Occipital lobe (tissue), 2 donors: ENCODE measurements around the gene HDAC4. TPM values are rescaled to one million over a fixed set of nuclear protein-coding genes. Genes with fewer than 3 reads are reported as not detected.

Source experiments
- DNase-seq: peaks from one replicate; lab custom pipeline; 2025; lab: John Stamatoyannopoulos, UW
- total RNA-seq: library from RNA; depleted of rRNA; stranded (reverse); fragments of >200 nt; gene quantifications from one replicate; pipeline ENCODE4 v1.2.3, GENCODE V29; 2014

The HDAC4 gene
- total RNA-seq, 1 donor from 2014 or later = 30.9 TPM

DNA sequence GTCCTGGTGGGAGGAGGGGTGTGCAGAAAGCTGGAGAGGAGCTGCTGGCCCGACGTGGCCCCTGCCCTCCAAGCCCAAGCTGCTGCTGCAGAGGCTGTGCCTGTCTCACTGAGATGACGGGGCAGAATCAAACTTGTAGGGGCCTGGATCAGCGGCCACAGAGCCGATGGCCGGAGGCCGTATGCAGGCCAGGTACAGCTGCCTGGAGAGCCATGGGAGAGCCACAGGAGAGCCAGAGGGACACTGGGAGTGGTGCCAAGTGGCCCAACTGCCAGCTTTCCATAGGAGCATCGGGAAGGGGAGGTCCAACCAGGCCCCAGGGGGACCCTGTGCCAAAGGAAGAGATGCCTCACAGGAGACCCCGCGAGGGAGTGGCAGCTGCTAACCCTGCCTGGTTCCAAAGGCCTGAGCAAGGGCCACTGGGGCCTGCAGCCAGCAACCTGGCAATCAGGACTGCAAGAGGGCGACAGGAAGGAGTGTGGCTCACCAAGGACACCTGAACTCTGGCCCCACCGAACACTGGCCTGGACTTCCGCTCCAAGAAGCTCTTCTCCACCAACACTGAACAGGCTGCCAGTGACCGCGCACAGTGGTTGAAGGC lies 70.7 kb downstream of the HDAC4 start:
- DNase-seq = no peak

- DNase-seq = no peak
These were observed 71.4 kb downstream of the HDAC4 start for GRCh38 chr2:239329284-239329971.

GRCh38 chr2:239328351-239329191 lies 72.2 kb downstream of the HDAC4 start:
- DNase-seq = no peak

GRCh38 chr2:239327536-239328350 lies 73.1 kb downstream of the HDAC4 start:
- no peak for DNase-seq

DNA sequence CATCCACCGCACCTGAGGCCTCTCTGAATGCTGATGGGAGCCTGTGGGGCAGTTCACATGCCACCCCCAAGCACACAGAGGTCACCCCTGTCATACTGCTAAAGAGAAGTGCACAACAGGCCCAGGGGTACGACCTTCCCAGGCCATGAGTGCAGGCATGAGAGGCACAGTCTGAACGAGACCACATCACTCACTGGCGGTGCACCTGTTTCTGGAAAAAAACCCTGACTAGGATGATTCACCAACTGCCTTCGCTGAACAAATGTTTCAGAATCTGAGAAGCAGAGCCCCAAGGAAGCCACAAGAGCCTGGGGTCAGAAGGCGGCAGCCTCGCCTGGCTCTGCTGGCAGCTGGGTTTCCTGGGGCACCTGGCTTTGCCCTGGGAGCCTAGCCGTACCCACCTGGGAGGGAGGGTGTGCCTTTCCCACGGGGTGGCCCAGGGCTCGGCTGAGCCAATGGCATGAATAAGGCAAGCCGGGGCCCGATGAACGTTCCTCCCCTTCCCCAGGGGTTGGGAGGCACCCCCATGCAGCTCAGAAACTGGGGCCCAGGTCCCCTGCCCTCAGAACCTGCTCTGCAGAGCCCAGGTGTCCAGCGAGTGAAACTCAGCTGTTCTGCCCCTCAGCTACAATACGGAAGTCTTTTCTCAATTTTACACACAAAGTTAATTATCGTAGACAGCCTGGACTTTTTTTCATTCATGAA lies 73.8 kb downstream of the HDAC4 start:
- no peak for DNase-seq

DNA sequence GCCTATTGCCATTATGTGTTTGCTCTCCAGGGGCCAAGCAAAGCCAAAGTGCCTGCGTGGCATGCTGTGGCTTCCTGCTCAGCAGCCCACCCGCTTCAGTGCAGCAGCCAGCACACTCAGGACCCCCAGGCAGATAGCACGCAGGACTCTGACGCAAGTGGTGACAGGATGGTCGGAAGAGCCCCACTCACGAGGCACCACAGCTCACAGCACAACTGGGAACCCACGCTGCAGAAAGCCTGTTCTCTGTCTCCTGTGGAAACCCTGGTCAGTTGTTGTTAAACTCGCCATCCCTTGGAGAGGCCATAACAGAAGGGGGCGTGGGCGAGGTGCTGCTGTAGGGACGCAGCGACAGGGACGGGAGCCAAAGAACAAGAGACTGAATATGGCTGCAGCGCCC lies 76.4 kb downstream of the HDAC4 start:
- DNase-seq = no peak

GRCh38 chr2:239323447-239323846 lies 77.4 kb downstream of the HDAC4 start:
- no peak for DNase-seq

- no peak for DNase-seq
These were observed 78.3 kb downstream of the HDAC4 start for GRCh38 chr2:239322416-239323086.

DNA sequence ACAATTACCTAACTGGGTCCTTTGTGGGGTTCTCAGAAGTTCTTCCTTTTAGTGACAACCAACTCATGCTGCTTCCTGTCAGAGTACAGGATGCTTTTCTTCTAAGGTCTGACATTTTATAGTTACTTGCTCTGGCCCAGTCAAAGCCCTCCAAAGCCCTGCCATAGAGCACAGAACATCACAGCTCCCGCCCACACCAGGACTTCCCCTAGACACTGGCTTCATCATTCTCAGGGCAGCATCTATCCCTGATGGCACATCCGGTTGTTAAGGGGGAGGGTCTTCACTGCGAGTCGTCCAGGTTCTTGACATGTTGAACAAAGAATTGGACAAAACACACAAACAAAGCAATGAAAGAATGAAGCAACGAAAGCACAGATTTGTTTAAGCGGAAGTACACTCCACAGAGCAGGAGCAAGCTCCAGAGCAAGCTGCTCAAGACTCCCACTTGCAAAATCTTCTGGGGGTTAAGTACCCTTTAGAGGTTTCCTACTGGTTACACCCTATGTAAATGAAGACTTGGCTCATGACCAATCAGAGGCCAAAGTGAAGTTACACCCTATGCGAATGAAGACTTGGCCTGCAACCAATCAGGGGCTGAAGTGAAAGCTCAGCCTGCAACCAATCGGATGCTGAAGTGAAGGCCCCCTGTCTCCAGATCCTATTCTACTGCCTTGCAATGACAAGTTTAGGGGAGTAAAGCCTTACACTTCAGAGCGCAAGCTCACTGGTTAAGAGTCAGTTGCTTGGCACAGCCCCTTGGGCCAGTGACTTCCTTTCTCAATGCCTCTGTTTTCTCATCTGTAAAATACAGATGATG lies 79.0 kb downstream of the HDAC4 start:
- DNase-seq = no peak

- DNase-seq = no peak
These were observed 81.8 kb downstream of the HDAC4 start for GRCh38 chr2:239318790-239319661.

GRCh38 chr2:239318151-239318611 lies 82.6 kb downstream of the HDAC4 start:
- no peak for DNase-seq

GRCh38 chr2:239316562-239317465 lies 84.0 kb downstream of the HDAC4 start:
- DNase-seq = no peak

GRCh38 chr2:239315308-239315707 lies 85.5 kb downstream of the HDAC4 start:
- no peak for DNase-seq

DNA sequence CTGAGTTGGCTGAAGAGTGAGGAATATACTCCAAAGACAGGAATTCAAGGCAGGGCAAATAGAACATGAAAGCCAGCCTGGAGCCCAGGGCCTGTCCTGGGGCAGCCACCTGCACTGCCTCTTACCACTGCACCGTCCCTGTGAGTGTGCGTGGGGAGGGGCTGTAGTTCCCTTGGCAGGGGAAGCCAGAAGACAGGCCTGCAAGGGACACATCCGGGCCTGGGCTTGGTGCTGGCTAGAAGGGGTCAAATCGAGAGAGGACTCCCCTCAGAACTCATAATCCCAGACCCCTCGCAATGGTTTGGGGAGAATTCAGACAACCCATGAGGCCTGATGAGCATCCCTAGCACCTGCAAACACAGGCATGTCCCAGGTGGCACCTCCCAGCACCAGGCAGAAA lies 87.0 kb downstream of the HDAC4 start:
- DNase-seq = no peak

DNA sequence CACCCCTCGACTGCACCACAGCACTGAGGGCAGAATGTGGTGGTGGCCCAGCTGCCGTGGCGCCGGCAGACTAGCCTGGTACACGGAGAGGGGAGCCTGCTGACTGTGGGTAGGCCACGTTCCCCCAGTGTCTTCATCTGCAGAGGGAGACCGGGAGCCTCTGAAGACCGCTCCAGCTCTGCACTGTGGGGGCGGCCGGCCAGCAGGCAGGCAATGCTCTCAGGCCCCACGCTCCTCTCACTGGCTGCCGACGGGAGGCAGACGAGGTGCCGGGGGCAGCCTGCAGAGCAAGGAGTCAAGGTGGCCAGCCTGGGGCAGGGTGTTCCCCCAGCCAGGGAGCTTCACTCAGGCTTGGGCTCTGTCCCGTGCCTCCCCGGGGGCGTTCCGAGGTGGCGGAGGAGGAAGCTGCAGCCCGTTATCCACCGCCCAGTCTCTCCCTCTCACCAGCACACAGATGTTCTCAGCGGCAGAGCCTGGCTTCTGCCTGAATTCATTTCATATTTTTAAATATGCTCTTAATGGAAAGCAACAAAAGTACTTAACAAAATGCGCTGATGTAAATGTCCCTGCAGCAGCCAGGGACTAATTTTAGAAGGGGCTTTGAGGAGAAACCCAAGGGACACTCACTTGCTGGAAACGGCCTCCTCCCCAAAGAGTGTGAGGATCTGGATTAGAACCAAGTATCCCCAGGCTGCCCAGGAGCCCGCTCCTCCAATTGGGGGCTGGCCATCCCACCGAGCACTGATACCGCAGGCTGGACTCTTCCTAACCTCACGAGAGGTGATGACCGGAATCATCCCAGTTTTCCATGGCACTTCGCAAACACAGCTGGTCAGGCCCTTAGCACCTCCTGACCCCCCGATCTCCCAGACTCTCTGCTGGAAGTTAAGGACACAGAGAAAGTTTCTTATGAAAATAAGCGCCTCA lies 87.8 kb downstream of the HDAC4 start:
- DNase-seq = no peak

DNA sequence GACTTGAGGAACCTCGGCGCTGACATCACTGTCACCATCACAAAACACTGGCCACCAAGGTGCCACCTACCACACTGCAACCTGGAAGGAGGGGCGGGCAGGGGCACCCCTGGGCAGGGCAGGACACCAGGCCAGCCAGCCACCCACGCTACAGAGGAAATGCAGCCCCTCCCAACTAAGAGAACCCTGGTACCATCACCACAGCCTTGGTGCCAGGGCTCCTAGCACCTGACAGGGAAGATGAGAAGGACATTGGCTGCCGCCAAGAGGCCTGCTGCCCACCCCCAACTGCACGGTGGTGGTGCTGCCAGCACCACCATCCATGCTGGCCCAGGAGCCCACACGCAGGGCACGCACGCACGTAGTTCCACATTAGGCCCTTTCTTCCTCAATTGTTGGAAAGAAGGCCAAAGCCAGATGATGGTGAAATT lies 88.7 kb downstream of the HDAC4 start:
- no peak for DNase-seq
